Subcutaneous adipose tissue (tissue), 4 donors: ENCODE measurements around the gene APLP1. TPM values are rescaled to one million over a fixed set of nuclear protein-coding genes. Genes with fewer than 3 reads are reported as not detected.

Source experiments
- CTCF ChIP-seq: fragments of 450-650 bp; IDR thresholded peaks from one replicate; pipeline ENCODE4 v1.5.1; 2016; ENCODE audit warnings: low read depth, mild to moderate bottlenecking, control low read depth, antibody characterized with exemption, moderate library complexity
- small RNA-seq: library from RNA; depleted of rRNA; stranded (forward); fragments of <200 nt; gene quantifications from one replicate; pipeline ENCODE3, GENCODE V24; 2016
- total RNA-seq, 4 donors: library from RNA; depleted of rRNA; stranded (reverse); fragments of >200 nt; gene quantifications; one replicate each; pipeline ENCODE4 v1.1.0, GENCODE V29; 2016

Gene APLP1
- total RNA-seq, 4 donors from 2014 or later = 1.2 to 1.3 TPM; not detected in 2

DNA sequence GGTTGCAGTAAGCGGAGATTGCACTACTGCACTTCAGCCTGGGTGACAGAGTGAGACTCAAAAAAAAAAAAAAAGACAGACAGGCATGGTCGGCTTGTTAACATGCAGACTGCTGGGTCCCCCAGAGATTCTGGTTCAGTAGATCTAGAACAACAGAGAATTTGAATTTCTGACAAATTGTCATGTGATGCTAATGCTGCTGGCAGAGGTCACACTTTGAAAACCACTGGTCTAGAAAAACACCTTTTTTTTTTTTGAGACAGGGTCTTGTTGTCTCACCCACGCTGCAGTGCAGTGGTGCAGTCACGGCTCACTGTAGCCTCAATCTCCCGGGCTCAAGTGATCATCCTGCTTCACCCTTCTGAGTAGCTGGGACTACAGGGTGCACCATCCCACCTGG is 60.1 kb downstream of the APLP1 start:
- TF ChIP-seq CTCF = no peak

Small RNA genes lying within 50 kb of the gene (small RNA-seq; reads per million reads assigned to genes)
- not detected for gene RN7SL402P

Other genes with a start within 250 kb of the APLP1 start
- 10 to 100 TPM; 27.7 to 55.4 (median 32.6) TPM for gene RBM42, start 239.5 kb upstream of the APLP1 start, total RNA-seq
- 1 to 10 TPM in 2 of 4 donors, not detected in 2; 1.1 to 1.2 TPM for gene ETV2, start 226.8 kb upstream of the APLP1 start, total RNA-seq
- 100 to 1,000 TPM; 422 to 625 (median 529) TPM for gene COX6B1, start 220.3 kb upstream of the APLP1 start, total RNA-seq
- under 1 TPM in 1 of 4 donors, not detected in 3; 0.34 TPM for gene UPK1A, start 202.1 kb upstream of the APLP1 start, total RNA-seq
- gene ZBTB32, start 164.0 kb upstream of the APLP1 start, total RNA-seq = under 1 TPM in 1 of 4 donors, not detected in 3; 0.33 TPM
- gene KMT2B, start 150.6 kb upstream of the APLP1 start, total RNA-seq = 10 to 100 TPM in 3 of 4 donors, 1 to 10 TPM in 1; 7.3 to 26.6 (median 15.1) TPM
- 10 to 100 TPM in 1 of 4 donors, 1 to 10 TPM in 3; 4.4 to 13.8 (median 5.9) TPM for gene IGFLR1, start 126.1 kb upstream of the APLP1 start, total RNA-seq
- gene U2AF1L4, start 123.2 kb upstream of the APLP1 start, total RNA-seq = 10 to 100 TPM; 14.8 to 30.5 (median 19.7) TPM
- 10 to 100 TPM; 23.4 to 71.3 (median 35.7) TPM for gene PSENEN, start 122.9 kb upstream of the APLP1 start, total RNA-seq
- gene LIN37, start 120.0 kb upstream of the APLP1 start, total RNA-seq = 10 to 100 TPM in 2 of 4 donors, 1 to 10 TPM in 2; 7.5 to 12.2 (median 10.0) TPM
- gene HSPB6, start 111.5 kb upstream of the APLP1 start, total RNA-seq = 100 to 1,000 TPM in 2 of 4 donors, 10 to 100 TPM in 2; 50.1 to 554 (median 117) TPM
- 1 to 10 TPM; 2.8 to 5.7 (median 3.5) TPM for gene PROSER3, start 110.4 kb upstream of the APLP1 start, total RNA-seq
- 10 to 100 TPM in 1 of 4 donors, 1 to 10 TPM in 2, under 1 TPM in 1; 0.33 to 12.2 (median 4.5) TPM for gene ARHGAP33, start 93.0 kb upstream of the APLP1 start, total RNA-seq
- gene PRODH2, start 55.7 kb upstream of the APLP1 start, total RNA-seq = not detected
- gene NPHS1, start 16.1 kb upstream of the APLP1 start, total RNA-seq = not detected
- gene KIRREL2, start 11.7 kb upstream of the APLP1 start, total RNA-seq = not detected
- 10 to 100 TPM in 3 of 4 donors, 1 to 10 TPM in 1; 6.8 to 23.3 (median 13.6) TPM for gene NFKBID, start 32.0 kb downstream of the APLP1 start, total RNA-seq
- 10 to 100 TPM in 1 of 4 donors, 1 to 10 TPM in 2, not detected in 1; 2.9 to 72.6 (median 4.7) TPM for gene HCST, start 34.0 kb downstream of the APLP1 start, total RNA-seq
- 1,000 to 10,000 TPM in 1 of 4 donors, 100 to 1,000 TPM in 2, 10 to 100 TPM in 1; 99.8 to 1,341 (median 209) TPM for gene TYROBP, start 39.7 kb downstream of the APLP1 start, total RNA-seq
- gene LRFN3, start 67.8 kb downstream of the APLP1 start, total RNA-seq = 1 to 10 TPM; 2.5 to 6.6 (median 4.3) TPM
- 10 to 100 TPM in 3 of 4 donors, 1 to 10 TPM in 1; 8.6 to 59.9 (median 42.5) TPM for gene SDHAF1, start 126.6 kb downstream of the APLP1 start, total RNA-seq
- 1 to 10 TPM in 1 of 4 donors, not detected in 3; 1.5 TPM for gene SYNE4, start 140.2 kb downstream of the APLP1 start, total RNA-seq
- 10 to 100 TPM; 16.7 to 31.1 (median 18.6) TPM for gene ALKBH6, start 145.6 kb downstream of the APLP1 start, total RNA-seq
- 10 to 100 TPM in 1 of 4 donors, 1 to 10 TPM in 3; 3.8 to 11.9 (median 8.4) TPM for gene CLIP3, start 164.3 kb downstream of the APLP1 start, total RNA-seq
- gene THAP8, start 185.7 kb downstream of the APLP1 start, total RNA-seq = 10 to 100 TPM in 1 of 4 donors, 1 to 10 TPM in 3; 2.9 to 10.5 (median 9.3) TPM
- gene WDR62, start 186.3 kb downstream of the APLP1 start, total RNA-seq = 1 to 10 TPM in 1 of 4 donors, under 1 TPM in 2, not detected in 1; 0.34 to 1.1 (median 0.44) TPM
- not detected for gene OVOL3, start 242.6 kb downstream of the APLP1 start, total RNA-seq
- gene POLR2I, start 246.3 kb downstream of the APLP1 start, total RNA-seq = 10 to 100 TPM; 31.3 to 76.1 (median 35.5) TPM
- 100 to 1,000 TPM in 2 of 4 donors, 10 to 100 TPM in 2; 89.8 to 132 (median 111) TPM for gene TBCB, start 246.9 kb downstream of the APLP1 start, total RNA-seq